Activated CD8-positive, alpha-beta memory T cell treated with anti-CD3 and anti-CD28 coated beads, Interleukin-2, amount 10 ng/mL, durations not matched to agents 7 days and 5 days (primary cell): ENCODE data around the gene BLNK. TPM values are rescaled to one million over a fixed set of nuclear protein-coding genes. Genes with fewer than 3 reads are reported as not detected.
"Not testable (repeated sequence)": the region's sequence is repeated elsewhere in the genome, so short reads cannot be mapped to it uniquely, and the experiment has no call there.

Experiments
- ATAC-seq: fragments of 150-1000 bp; cut with Tn5 transposase; one replicate; pipeline ENCODE4 v1.10.0; 2021; ENCODE audit warnings: moderate library complexity
- CTCF ChIA-PET: fragments of 350-600 bp; sonication (Branson Sonifier 250); formaldehyde crosslinking; loops from one replicate; lab custom pipeline; 2021; ENCODE audit warnings: antibody characterized with exemption; lab: Charles Lee
- DNase-seq: peaks from one replicate; pipeline ENCODE4 v3.0.0-alpha.2; 2020
- H3K27ac Mint-ChIP-seq: one replicate; pipeline ENCODE4 v1.8.0; 2021; ENCODE audit warnings: mild to moderate bottlenecking, mixed read lengths
- H3K27me3 Mint-ChIP-seq: one replicate; pipeline ENCODE4 v1.8.0; 2021; ENCODE audit warnings: mixed read lengths
- H3K36me3 Mint-ChIP-seq: one replicate; pipeline ENCODE4 v1.8.0; 2021; ENCODE audit warnings: mild to moderate bottlenecking, mixed read lengths
- H3K4me1 Mint-ChIP-seq: one replicate; pipeline ENCODE4 v1.8.0; 2021; ENCODE audit warnings: mixed read lengths
- H3K4me3 Mint-ChIP-seq: one replicate; pipeline ENCODE4 v1.8.0; 2021; ENCODE audit warnings: mild to moderate bottlenecking, moderate library complexity, mixed read lengths
- H3K9me3 Mint-ChIP-seq: one replicate; pipeline ENCODE4 v1.8.0; 2022; ENCODE audit warnings: low read depth, mixed read lengths
- total RNA-seq, 2 experiments: library from RNA; stranded (reverse); gene quantifications; one replicate each; pipeline ENCODE4 v1.2.3, GENCODE V29; 2021

Gene BLNK
- total RNA-seq, 2 experiments from 2014 or later: not detected

DNA sequence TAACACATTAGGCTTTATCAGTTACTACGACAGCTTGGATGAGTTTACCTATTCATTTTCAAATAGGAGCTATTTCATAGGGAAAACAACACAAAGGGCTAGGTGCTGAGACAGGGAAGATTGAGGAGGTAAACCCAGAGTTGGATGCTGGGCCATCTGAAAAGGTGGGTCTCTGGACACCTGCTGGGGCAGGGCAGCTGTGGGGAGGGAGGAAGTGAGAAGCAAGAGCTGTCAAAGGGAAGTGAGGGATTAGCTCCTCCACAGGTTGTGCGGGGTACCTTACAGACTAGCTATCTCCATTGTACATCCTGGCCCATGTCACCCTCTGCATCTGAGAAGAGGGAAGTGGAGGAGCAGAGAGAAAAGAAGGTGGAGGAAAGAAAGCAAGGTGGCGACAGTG lies 48.9 kb downstream of the BLNK start:
- Mint-ChIP-seq H3K36me3 (no peaks in the 10 kb centered on the region), H3K27me3 (peaks cover 25% of the 10 kb centered on the region), H3K4me1 (no peaks in the 10 kb centered on the region), H3K9me3 (no peaks in the 10 kb centered on the region), H3K4me3 (no peak overlapping the region), H3K27ac (no peak overlapping the region)
- no peak for ATAC-seq
- no peak for DNase-seq
- CTCF ChIA-PET: interaction anchor here (1.9 kb wide), 1 partner anchor 8 kb away, joined by 9 read pairs; no protein-coding TSS in a partner anchor

DNA sequence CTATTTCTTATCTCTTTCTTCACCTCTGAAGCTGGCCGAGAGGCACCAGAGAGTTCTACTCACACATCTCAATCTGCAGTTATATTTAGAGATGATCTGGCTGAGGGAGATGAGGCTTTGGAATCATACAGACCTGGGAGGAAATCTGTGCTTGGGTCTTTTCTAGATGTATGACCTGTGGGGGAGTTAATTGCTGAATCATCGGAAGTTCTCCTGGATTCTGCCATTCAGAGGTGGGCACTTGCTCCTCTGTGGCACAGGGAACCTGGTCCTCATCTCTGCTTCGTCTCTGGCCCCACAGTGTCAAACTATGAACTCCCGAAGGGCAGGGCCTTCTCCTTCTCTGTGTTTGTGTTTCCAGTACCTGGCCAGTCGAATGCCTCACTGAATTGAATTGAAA lies 52.5 kb downstream of the BLNK start:
- CTCF ChIA-PET: interaction anchor here (1.6 kb wide), 1 partner anchor 11 kb away, joined by 6 read pairs; no protein-coding TSS in a partner anchor
- no peak for ATAC-seq

DNA sequence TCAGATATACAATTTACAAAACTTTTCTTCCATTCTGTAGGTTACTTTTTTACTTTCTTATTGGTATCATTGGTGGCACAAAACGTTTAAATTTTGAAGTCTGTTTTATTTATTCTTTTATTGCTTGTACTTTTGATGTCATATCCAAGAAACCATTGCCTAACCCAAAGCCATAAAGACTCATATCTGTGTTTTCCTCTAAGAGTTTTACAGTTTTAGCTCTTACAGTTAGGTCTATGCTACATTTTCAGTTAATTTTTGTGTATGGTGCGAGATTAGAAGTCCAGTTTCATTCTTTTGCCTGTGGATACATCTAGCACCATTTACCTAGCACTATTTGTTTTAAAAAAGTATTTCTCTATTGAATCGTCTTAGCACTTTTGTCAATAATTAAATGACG lies 53.7 kb downstream of the BLNK start:
- ATAC-seq (no peak), DNase-seq (no peak)
- Mint-ChIP-seq H3K9me3 (no peaks in the 10 kb centered on the region), H3K4me1 (peaks cover 3% of the 10 kb centered on the region), H3K27me3 (peaks cover 38% of the 10 kb centered on the region), H3K27ac (no peak overlapping the region), H3K4me3 (no peak overlapping the region), H3K36me3 (no peaks in the 10 kb centered on the region)
- CTCF ChIA-PET: interaction anchor here (1.2 kb wide), 1 partner anchor 10 kb away, joined by 4 read pairs; no protein-coding TSS in a partner anchor

More for the DNA sequence above, 52.5 kb downstream of the BLNK start:
- H3K36me3 Mint-ChIP-seq: no peaks in the 10 kb centered on the region
- peaks cover 38% of the 10 kb centered on the region for H3K27me3 Mint-ChIP-seq
- no peaks in the 10 kb centered on the region for H3K9me3 Mint-ChIP-seq
- no peak for DNase-seq
- H3K4me1 Mint-ChIP-seq: peaks cover 2% of the 10 kb centered on the region
- H3K27ac Mint-ChIP-seq: no peak overlapping the region
- H3K4me3 Mint-ChIP-seq: no peak overlapping the region

DNA sequence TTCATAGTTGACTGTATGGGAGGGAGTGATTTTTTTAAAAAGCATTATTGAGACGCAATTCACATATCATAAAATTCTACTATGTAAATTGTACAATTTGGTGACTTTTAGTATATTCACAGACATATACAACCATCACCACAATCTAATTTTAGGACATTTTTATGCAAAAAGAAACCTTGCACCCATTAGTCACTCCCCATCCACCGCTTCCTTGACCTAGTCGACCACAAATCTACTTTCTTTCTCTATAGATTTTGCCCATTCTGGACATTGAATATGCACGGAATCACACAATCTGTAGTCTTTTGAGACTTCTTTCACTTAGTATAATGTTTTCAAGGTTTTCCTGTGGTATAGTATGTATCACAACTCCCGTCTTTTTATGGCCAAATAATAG lies 54.6 kb downstream of the BLNK start:
- Mint-ChIP-seq H3K27me3 (peaks cover 38% of the 10 kb centered on the region), H3K4me3 (no peak overlapping the region)

DNA sequence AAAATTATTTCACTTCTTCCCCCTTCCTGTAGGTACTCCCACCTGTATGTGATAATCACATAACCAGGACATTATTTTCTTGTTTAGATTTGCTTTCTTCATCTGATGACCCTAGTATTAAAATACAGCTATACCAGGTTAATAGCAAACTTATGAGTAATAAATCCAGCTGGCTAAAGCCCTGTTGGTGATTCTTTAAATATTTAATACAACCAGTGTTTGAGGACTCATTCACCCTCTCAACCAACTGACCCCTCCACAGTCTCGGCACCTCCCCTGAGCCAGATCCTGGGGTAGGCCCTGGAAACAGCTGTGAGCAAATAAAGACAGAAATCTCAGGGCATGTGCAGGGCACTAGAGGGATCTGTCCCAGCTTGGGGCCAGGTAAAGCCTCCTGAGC lies 58.5 kb downstream of the BLNK start:
- Mint-ChIP-seq H3K27me3 (peaks cover 17% of the 10 kb centered on the region), H3K4me3 (no peak overlapping the region), H3K4me1 (peaks cover 4% of the 10 kb centered on the region), H3K9me3 (no peaks in the 10 kb centered on the region), H3K27ac (no peak overlapping the region), H3K36me3 (no peaks in the 10 kb centered on the region)
- ATAC-seq (no peak), DNase-seq (no peak)
- CTCF ChIA-PET: no interaction called here

More for the DNA sequence above, 54.6 kb downstream of the BLNK start:
- CTCF ChIA-PET: interaction anchor here (1.2 kb wide), 1 partner anchor 11 kb away, joined by 4 read pairs; no protein-coding TSS in a partner anchor
- Mint-ChIP-seq H3K9me3 (no peaks in the 10 kb centered on the region), H3K4me1 (peaks cover 3% of the 10 kb centered on the region), H3K27ac (no peak overlapping the region), H3K36me3 (no peaks in the 10 kb centered on the region)
- DNase-seq (no peak), ATAC-seq (no peak)

DNA sequence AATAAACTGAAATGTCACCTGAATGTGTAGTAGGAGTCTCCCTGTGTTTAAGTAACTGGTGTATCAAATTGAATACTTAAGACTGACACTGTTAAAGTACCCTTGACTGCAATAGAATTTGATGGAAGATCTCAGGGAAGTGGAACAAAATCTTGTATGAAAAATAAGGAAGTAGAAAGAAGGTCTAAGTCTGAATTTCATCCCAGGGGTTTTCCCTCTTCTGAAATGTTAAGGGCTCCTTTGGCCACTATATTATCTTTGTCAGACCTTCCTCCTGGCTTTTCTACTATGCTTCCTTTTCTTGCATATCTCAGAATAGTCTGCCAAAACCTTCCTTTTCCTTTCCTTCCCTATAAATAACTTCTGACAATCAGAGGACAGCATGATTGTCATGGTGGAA lies 59.6 kb downstream of the BLNK start:
- H3K27me3 Mint-ChIP-seq: peaks cover 11% of the 10 kb centered on the region
- peaks cover 6% of the 10 kb centered on the region for H3K4me1 Mint-ChIP-seq

DNA sequence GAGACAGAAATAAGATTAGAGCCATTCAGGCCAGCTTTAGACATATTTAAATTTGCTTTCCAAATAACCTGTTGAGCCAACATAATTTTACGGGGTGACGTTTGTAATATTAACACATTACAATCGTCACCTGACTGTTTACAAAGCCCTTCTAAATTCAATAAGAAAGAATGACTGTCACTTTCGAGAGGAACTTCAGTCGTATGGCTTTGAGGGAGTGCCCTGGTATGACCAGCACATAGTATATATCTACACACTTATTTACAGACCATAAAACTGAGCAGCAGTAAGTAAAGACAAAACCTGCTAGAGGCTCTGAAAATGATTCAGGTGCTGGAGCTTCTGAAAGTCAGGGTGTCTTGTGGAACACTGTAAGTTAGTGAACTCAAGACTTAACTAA lies 62.4 kb downstream of the BLNK start:
- no peaks in the 10 kb centered on the region for H3K36me3 Mint-ChIP-seq
- H3K9me3 Mint-ChIP-seq: no peaks in the 10 kb centered on the region
- CTCF ChIA-PET: interaction anchor here (1.3 to 2.5 kb wide), 2 partner anchors 20 to 22 kb away, joined by 4 to 11 read pairs; no protein-coding TSS in a partner anchor
- H3K4me1 Mint-ChIP-seq: peaks cover 5% of the 10 kb centered on the region
- no peak overlapping the region for H3K27ac Mint-ChIP-seq
- no peak overlapping the region for H3K4me3 Mint-ChIP-seq
- peaks cover 12% of the 10 kb centered on the region for H3K27me3 Mint-ChIP-seq
- DNase-seq: no peak
- no peak for ATAC-seq

More for the DNA sequence above, 59.6 kb downstream of the BLNK start:
- CTCF ChIA-PET: no interaction called here
- ATAC-seq (no peak), DNase-seq (no peak)
- Mint-ChIP-seq H3K9me3 (no peaks in the 10 kb centered on the region), H3K4me3 (no peak overlapping the region), H3K36me3 (no peaks in the 10 kb centered on the region), H3K27ac (no peak overlapping the region)

DNA sequence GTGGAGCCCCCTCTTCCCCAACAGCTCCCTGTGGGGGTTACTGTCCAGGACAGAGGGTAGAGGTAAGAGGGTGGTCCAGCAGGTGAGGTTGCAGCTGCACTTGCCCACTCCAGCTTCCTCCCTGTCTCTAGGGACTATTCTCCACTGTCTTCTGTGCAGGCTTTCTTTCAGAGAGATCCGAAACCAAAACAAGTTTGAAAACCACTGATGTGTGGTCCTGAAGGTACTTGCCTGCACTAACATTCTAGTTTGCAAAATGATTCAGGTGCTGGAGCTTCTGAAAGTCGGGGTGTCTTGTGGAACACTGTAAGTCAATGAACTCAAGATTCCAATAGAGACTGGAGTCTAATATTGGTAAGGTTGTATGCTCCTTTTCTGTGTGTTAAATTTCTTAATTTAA lies 63.1 kb downstream of the BLNK start:
- Mint-ChIP-seq H3K36me3 (no peaks in the 10 kb centered on the region), H3K27me3 (peaks cover 14% of the 10 kb centered on the region), H3K9me3 (no peaks in the 10 kb centered on the region), H3K4me3 (no peak overlapping the region), H3K27ac (no peak overlapping the region), H3K4me1 (peaks cover 3% of the 10 kb centered on the region)
- CTCF ChIA-PET: interaction anchor here (2.5 kb wide), 1 partner anchor 21 kb away, joined by 11 read pairs; no protein-coding TSS in a partner anchor
- ATAC-seq (no peak), DNase-seq (no peak)

DNA sequence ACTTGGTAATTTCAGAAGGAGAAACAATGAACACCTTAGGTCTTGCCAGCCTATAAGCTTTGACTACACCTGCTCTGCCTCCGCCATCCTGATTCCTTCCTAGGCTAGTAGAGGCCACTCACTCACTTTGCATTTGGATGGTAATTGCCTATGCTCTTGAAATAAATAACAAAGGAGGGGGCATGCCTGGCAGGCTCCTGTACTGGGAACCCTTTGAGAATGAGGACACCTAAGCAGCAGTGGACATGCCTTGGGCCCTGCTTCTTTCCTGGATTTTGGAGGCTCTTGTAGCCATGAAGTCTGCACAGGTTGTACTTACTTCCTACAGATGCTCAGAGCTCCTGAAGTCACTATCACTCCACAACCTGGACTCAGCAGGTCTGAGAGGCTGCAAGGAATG lies 65.8 kb downstream of the BLNK start:
- Mint-ChIP-seq H3K36me3 (no peaks in the 10 kb centered on the region), H3K27me3 (peaks cover 20% of the 10 kb centered on the region), H3K27ac (no peak overlapping the region), H3K9me3 (no peaks in the 10 kb centered on the region), H3K4me1 (peaks cover 3% of the 10 kb centered on the region), H3K4me3 (no peak overlapping the region)
- ATAC-seq (no peak), DNase-seq (no peak)
- CTCF ChIA-PET: no interaction called here

DNA sequence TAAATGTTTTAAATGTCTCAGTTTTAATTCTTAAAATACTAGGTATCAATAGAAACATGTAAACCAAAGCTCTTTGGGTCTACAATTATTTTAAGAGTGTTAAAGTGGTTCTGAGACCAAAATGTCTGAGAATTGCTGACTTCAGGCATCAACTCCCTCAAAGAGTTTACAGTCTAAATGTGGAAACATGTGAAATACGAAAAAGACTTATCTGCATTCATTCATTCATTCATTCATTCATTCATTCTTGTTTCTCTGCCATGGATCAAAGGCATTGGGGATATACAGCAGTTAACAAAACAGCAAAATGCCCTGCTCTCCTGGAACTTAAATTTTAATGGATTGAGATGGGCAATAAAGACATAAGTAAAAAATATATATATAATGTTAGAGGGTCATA lies 69.8 kb downstream of the BLNK start:
- CTCF ChIA-PET: interaction anchor here (1.0 kb wide), 1 partner anchor 58 kb away, joined by 4 read pairs; no protein-coding TSS in a partner anchor
- Mint-ChIP-seq H3K36me3 (no peaks in the 10 kb centered on the region), H3K27ac (no peak overlapping the region), H3K27me3 (peaks cover 36% of the 10 kb centered on the region), H3K4me1 (no peaks in the 10 kb centered on the region), H3K9me3 (no peaks in the 10 kb centered on the region), H3K4me3 (no peak overlapping the region)
- DNase-seq (no peak), ATAC-seq (no peak)

DNA sequence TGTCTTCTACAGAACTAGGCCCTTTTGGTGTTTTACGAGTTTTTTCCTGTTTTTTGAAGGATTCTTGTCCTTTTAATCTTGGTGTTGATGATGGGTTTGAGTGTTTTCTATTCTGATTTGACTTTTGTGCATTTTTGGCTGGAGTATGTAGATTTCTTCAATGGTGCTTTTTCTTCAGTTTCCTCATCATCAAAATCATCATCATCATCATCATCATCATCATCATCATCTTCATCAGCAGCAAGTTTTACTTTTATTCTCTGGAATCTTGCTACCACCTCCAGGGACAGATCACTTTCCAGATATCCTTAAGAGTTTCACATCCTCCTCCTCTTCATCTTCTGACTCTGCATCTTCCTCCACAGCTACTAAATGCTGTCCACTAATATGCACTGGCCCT lies 81.9 kb downstream of the BLNK start:
- H3K4me3 Mint-ChIP-seq, DNase-seq, H3K9me3 Mint-ChIP-seq, H3K27ac Mint-ChIP-seq, ATAC-seq, H3K4me1 Mint-ChIP-seq, H3K36me3 Mint-ChIP-seq, CTCF ChIA-PET: not testable (repeated sequence)
- peaks cover 14% of the 10 kb centered on the region for H3K27me3 Mint-ChIP-seq

DNA sequence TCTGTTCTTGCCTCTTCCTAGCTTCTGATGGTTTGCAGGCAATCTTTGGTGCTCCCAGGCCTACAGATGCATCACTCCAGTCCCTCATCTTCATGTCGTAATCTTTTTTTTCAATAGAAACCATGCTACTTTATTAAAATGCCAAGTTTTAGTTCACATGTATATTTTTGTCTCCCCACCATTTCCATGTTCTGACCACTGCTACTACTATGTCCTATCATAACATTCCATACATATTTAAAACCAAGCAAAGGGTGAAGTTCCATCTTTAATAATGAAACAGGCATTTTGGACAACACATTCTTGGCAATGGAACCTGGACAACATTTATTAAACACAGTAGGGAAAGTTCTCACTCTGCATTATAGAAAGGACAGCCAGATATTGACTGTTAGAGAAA lies 82.5 kb downstream of the BLNK start:
- Mint-ChIP-seq H3K36me3 (no peaks in the 10 kb centered on the region), H3K27me3 (peaks cover 17% of the 10 kb centered on the region), H3K4me1 (no peaks in the 10 kb centered on the region), H3K9me3 (peaks cover 2% of the 10 kb centered on the region), H3K27ac (no peak overlapping the region), H3K4me3 (no peak overlapping the region)
- DNase-seq (no peak), ATAC-seq (no peak)
- CTCF ChIA-PET: interaction anchor here (1.8 kb wide), 1 partner anchor 171 kb away, joined by 4 read pairs; no protein-coding TSS in a partner anchor

DNA sequence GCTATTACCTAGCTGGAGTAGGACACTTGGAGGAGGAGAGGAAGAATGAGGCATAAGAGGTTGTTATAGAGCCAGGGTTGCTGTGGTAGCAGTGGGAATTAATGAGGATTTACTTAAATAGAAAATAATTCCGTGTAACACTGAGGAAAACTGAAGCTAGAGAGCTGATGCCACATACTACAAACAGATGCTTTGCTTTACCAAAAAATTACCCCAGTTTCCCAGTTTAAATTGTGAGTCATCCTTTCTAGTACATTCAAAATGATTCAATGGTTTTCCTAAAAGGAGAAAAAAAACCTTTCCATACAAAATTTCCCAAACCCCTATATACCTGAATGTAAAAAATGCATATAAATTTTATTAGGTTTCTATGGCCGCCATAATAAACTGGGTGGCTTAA lies 82.9 kb downstream of the BLNK start:
- Mint-ChIP-seq H3K36me3 (no peaks in the 10 kb centered on the region), H3K27ac (no peak overlapping the region), H3K4me3 (no peak overlapping the region), H3K27me3 (peaks cover 19% of the 10 kb centered on the region), H3K9me3 (peaks cover 2% of the 10 kb centered on the region), H3K4me1 (no peaks in the 10 kb centered on the region)
- DNase-seq: no peak
- ATAC-seq: no peak
- CTCF ChIA-PET: interaction anchor here (1.8 kb wide), 1 partner anchor 171 kb away, joined by 4 read pairs; no protein-coding TSS in a partner anchor

DNA sequence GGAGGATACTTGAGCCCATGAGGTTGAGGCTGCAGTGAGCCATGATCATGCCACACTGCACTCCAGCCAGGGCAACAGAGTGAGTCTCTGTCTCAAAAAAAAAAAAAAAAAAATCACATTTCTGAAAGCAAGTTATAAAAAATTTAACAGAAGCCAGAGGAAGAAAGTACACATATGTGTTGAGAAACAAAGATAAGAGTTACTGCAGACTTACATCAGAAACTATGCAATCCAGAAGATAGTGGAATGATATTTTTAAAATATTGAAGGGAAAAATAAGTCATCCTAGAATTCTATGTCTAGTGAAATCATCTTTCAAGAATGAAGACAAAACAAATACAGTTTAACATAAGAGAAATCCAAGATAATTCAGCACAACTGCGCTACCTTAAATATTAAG lies 94.4 kb downstream of the BLNK start:
- Mint-ChIP-seq H3K4me3 (no peak overlapping the region), H3K27me3 (peaks cover 42% of the 10 kb centered on the region), H3K4me1 (no peaks in the 10 kb centered on the region), H3K9me3 (peaks cover 8% of the 10 kb centered on the region), H3K27ac (no peak overlapping the region), H3K36me3 (no peaks in the 10 kb centered on the region)
- DNase-seq (no peak), ATAC-seq (no peak)
- CTCF ChIA-PET: no interaction called here
